ENCODE results near the gene DPH1.

DPH1 gene

GRCh38 chr17:2082003-2082781 lies 52.2 kb downstream of the DPH1 start:
- no peak for DNase-seq (ENCODE audit: low spot score)

GRCh38 chr17:2083613-2084035 lies 53.7 kb downstream of the DPH1 start:
- no peak for DNase-seq (ENCODE audit: low spot score)

- no peak for DNase-seq (ENCODE audit: low spot score)
Measured at GRCh38 chr17:2084036-2084765, 54.2 kb downstream of the DPH1 start.

DNA sequence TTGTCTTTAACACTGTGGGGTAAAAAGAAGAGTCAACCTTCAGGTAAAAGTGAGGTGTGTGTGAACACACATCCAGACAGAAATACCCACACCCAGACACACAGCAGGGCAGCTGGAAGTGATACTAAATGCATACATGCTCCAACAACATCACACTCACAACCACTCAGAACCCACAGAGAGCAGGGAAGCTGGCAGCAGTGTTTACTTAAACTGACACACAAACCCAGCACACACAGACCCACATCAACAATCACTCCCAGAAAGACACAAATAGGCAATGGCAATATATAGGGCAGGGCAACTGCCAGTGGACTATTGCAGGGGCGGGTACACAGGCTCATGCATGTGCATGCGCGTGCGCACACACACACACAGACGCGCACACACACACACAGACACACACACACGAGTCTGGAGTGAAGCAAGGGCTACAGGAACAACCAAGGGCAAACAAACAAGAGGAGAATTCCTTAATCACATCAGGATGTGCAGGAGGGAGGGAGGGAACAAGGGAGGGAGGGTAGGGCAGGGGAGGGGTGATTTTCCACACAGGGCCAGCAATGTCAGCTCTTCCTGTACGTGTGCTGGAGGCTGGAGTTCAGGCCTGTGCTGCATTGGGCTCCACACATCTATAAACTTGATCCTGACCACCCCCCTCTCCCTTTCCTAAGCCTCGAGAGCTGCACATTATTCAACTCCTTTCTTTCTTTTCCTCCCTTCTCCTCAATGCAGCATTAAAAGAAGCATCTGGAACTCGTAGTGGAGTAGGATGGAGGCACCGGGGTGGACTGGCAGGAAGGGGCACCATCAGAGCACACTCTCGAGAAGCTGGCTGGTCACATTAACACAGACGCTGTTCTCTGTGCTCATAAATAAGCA lies 55.1 kb downstream of the DPH1 start:
- DNase-seq (ENCODE audit: low spot score) = no peak

GRCh38 chr17:2085648-2085949 lies 55.6 kb downstream of the DPH1 start:
- DNase-seq (ENCODE audit: low spot score) = no peak

DNA sequence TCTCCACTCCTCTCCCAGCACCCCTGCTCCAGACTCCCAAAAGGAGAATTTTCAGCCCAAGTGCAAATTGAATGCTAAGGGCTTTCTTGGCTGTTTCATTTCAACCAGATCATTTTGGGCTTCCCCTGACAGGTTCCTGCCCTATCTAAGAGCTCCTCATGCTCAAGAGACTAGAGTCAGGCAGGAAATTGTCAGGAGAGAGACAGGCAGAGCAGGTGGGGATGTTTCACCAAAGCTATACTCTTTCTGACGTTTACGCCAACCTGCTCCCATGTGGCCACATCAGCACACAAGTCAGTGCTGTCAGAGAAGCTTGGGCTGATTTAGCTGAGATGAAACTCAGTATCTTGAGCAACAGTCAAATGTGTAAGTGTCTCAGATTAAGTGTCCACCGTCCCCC lies 56.4 kb downstream of the DPH1 start:
- DNase-seq (ENCODE audit: low spot score) = no peak

DNA sequence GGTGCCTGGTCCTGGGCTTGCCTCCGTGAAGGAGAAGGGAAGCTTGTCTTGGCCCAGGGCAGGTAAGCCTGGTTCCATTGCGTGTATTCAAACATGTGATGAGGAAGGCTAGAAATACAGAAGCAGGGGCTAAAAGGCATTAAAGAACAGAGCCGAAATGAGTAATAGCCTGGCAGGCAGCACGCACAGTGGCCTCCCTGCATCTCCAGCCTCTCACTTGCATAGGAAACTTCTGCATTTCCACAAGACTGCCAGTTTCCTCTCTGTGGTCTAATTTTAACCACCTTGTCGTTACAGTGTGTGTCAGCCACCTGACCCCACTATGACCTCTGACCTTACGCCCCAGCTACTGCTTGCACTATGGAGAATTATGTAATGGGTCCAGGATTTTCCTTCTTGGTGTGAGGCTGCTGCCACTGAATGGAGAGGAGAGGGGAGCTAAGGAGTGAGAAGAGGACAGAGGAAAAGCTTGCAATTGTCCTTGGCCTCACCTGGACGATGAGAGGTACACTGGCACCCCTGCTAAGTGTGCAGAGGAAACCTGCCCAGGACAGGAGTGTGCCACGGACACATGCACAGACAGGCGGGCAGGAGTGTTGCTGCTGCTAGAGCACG lies 57.8 kb downstream of the DPH1 start:
- no peak for DNase-seq (ENCODE audit: low spot score)

DNA sequence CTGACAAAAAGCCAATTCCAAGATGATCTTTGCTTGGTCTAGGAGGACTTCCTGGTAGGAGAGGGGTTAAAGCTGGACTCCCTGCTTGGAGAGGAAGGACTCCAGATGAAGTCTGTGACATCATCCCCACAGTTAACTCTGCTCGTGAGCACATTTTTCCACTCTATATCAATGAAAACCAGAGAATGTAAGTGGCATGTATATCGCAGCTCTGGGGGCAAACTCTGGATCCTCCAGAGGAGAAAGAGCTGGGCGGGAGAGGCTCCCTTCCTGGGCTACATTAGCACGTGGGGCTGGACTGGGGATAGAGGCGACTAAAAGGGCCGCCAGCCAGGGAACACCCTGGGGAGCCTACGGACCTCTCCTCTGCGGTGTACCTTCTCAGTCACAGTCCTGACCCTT lies 59.1 kb downstream of the DPH1 start:
- no peak for DNase-seq (ENCODE audit: low spot score)

DNA sequence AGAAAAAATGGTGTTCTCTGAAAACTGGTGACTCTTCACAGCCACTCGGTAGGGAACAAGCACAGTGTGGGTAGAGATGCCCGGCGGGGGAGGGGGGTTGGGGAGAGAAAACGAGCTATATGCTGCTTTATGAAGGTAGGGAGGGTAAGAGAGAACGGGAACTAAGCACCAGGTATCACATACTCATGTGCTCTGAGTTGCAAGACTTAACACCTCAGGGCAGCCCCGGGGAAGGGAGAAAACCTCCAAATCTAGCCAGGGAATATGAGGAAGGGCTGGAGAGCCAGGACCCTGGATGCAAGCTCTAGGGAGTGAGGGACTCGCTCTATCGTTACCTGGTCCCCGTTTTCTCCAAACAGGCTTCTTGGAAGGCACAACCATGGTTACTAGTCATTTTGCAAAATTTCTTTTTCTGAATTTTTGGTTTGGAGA lies 60.3 kb downstream of the DPH1 start:
- DNase-seq (ENCODE audit: low spot score) = no peak

DNA sequence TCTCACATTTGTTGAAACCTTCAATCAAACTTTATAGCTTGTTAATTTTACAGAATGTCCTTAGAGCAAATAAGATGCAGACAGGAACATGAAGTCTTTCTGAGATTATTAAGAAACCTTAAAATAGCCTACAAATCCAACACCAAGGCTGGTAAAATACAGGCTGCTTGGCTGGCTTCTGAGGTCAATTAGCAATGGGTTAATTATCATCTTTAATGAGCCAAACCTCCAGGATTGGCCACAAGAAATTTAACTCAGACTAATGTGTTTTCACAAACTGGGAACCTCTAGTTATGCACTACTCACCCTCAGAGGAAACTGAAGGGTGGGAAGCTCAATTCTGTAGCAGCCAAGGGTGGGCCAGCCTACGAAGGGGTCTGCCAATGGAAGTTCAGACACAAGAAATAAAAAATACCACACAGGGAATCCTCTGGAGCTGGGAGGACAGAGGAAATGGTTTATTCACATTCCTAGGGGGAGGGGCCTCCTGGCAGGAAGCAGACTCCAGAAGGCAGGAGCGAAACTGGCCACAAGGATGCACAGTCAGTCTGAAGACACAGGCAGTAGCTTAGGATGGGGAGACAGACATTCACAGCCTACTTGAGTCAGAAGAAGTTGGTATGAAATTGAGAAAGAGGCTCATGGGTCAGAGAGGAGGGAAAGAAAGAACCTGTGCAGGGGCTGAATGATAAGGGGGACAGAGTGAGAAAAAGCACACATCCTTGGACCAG lies 61.0 kb downstream of the DPH1 start:
- DNase-seq (ENCODE audit: low spot score) = no peak

DNA sequence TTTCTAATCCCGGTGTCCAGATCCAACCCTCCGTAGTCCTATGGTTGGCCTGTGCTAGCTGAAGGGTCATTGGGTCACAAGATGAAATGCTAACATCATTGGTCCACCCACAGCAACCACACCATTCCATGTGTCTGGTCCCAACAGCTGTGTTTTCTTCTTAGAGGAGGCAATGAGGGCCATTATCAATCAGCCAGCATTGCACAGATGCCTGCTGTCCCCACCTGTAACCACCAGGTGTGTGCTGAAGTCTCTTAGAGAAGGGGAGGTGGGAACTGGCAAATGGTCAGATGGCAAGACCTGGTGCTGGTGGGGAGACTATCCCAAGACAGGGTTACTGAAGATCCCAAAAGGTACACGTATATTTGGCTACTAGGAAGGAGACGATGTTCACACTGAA lies 62.3 kb downstream of the DPH1 start:
- no peak for DNase-seq (ENCODE audit: low spot score)

DNA sequence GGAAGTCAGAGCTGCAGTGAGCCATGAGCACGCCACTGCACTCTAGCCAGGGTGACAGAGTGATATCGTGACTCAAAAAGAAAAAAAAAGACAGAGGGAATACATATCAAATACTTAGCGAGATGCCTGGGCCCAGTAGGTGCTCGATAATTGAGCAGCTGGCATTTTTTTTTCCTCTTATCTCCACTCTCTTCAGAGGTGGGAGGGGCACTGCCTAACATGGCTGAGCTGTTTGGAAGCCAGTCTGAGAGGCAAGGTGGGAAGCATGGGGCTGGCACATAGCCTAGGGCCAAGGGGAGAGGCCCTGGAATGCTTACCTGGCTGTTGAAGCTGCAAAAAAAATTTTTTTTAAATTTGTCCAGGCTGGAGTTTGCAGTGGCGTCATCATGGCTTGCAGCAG lies 63.4 kb downstream of the DPH1 start:
- no peak for DNase-seq (ENCODE audit: low spot score)
